ENCODE data around the gene VRTN.

- TF ChIP-seq POLR2A (IDR thresholded peaks at IDR 0.05): no peak
- TF ChIP-seq CTCF (IDR thresholded peaks at IDR 0.05): no peak
Measured at GRCh38 chr14:74299061-74299545, 49.2 kb upstream of the VRTN start.
